HepG2 (cell line): Measurements from ENCODE around the gene ZNF174. TPM values are rescaled to one million over a fixed set of nuclear protein-coding genes. Genes with fewer than 3 reads are reported as not detected.

Experiments used
- ARID4A ChIP-seq: sonication (generic); formaldehyde crosslinking; IDR thresholded peaks from 2 replicates; pipeline ENCODE4 v1.5.0; 2020; ENCODE audit warnings: mild to moderate bottlenecking, missing genetic modification reagents, borderline replicate concordance
- BRCA1 ChIP-seq: sonication (generic); formaldehyde crosslinking; IDR thresholded peaks from 2 replicates; pipeline ENCODE4 v1.4.0; 2020; ENCODE audit warnings: missing genetic modification reagents
- CBX2 ChIP-seq, 2 experiments: fragments of 200-600 bp in 1 of 2; sonication (generic); formaldehyde crosslinking in 1 of 2; IDR thresholded peaks; 2 replicates each; pipeline versions ENCODE4 v1.7.0 to v1.8.1; 2018 to 2022; ENCODE audit warnings: low read depth in 2 of 2, low read length in 1 of 2, mild to moderate bottlenecking in 1 of 2, missing genetic modification reagents in 1 of 2
- CHCHD3 ChIP-seq: sonication (generic); formaldehyde crosslinking; IDR thresholded peaks from 2 replicates; pipeline ENCODE4 v1.8.0; 2022; ENCODE audit warnings: mild to moderate bottlenecking, missing genetic modification reagents, moderate library complexity
- ELF3 ChIP-seq: IDR thresholded peaks from 2 replicates; pipeline ENCODE4 v1.6.1; 2016; ENCODE audit warnings: missing genetic modification reagents, missing compliant biosample characterization
- IKZF4 ChIP-seq: sonication (generic); formaldehyde crosslinking; IDR thresholded peaks from 2 replicates; pipeline ENCODE4 v1.5.1; 2020; ENCODE audit warnings: borderline replicate concordance, mild to moderate bottlenecking, low read depth, missing genetic modification reagents; ENCODE audit errors: not compliant biosample characterization
- NFE2 ChIP-seq: sonication (generic); formaldehyde crosslinking; IDR thresholded peaks from 2 replicates; pipeline ENCODE4 v1.4.0; 2020; ENCODE audit warnings: missing genetic modification reagents
- PAXIP1 ChIP-seq: sonication (generic); formaldehyde crosslinking; conservative IDR thresholded peaks from 2 replicates; pipeline ENCODE4 v1.4.0; 2020; ENCODE audit warnings: mild to moderate bottlenecking, missing genetic modification reagents, moderate library complexity
- SMARCE1 ChIP-seq: fragments of 450-650 bp; IDR thresholded peaks from 2 replicates; pipeline ENCODE4 v1.6.1; 2017; ENCODE audit warnings: borderline replicate concordance
- ZFX ChIP-seq: sonication (generic); formaldehyde crosslinking; IDR thresholded peaks from 2 replicates; pipeline ENCODE4 v1.4.0; 2020; ENCODE audit warnings: mild to moderate bottlenecking, low read depth, missing genetic modification reagents, moderate library complexity
- ZNF446 ChIP-seq: sonication (generic); formaldehyde crosslinking; IDR thresholded peaks from 2 replicates; pipeline ENCODE4 v1.5.0; 2020; ENCODE audit warnings: mild to moderate bottlenecking, missing genetic modification reagents
- ZNF512B ChIP-seq: sonication (generic); formaldehyde crosslinking; IDR thresholded peaks from 2 replicates; pipeline ENCODE4 v1.5.1; 2020; ENCODE audit warnings: missing genetic modification reagents, mild to moderate bottlenecking, borderline replicate concordance
- ZNF552 ChIP-seq: sonication (generic); formaldehyde crosslinking; IDR thresholded peaks from 2 replicates; pipeline ENCODE4 v1.9.0; 2022; ENCODE audit warnings: missing genetic modification reagents, mild to moderate bottlenecking, borderline replicate concordance
- ZNF562 ChIP-seq: sonication (generic); formaldehyde crosslinking; IDR thresholded peaks from 2 replicates; pipeline ENCODE4 v1.8.0; 2022; ENCODE audit warnings: missing genetic modification reagents, borderline replicate concordance
- polyA plus RNA-seq, 8 experiments: library from polyadenylated mRNA; depleted of rRNA in 3 of 8; stranded (reverse) in 7 of 8; unstranded in 1 of 8; fragments of >200 nt; fragmentation: Illumina TruSeq in 4 of 8; extraction: Trizol in 4 of 8; gene quantifications; 2 replicates each; pipeline versions ENCODE4 v1.2.1 to v1.2.3, GENCODE V29; 2011 to 2016; ENCODE audit warnings: low read depth in 4 of 8, missing spikeins in 1 of 8, mixed read lengths in 1 of 8; ENCODE audit not compliant: insufficient read depth in 1 of 8
- total RNA-seq, 5 experiments: library from RNA; depleted of rRNA; stranded (reverse); fragments of >200 nt; fragmentation: Illumina TruSeq; extraction: Trizol; gene quantifications; 2 replicates each; pipeline ENCODE4 v1.2.3, GENCODE V29; 2016; ENCODE audit warnings: low read depth in 1 of 5

The ZNF174 gene
- total and polyA plus RNA-seq, 2 of the 13 experiments (the other 11 are each of a cell fraction or from before 2014, with no cell fraction given): 8.3 to 10.6 TPM

GRCh38 chr16:3400779-3401688 is at the start of gene ZNF174, which contains the start of gene ZSCAN32 (continued):
- TF ChIP-seq IKZF4 (peak; percentile 29), ELF3 (CRISPR knock-in tag) (peak; percentile 70), ARID4A (peak; percentile 97), ZNF552 (CRISPR knock-in tag) (peak; percentile 38), ZNF562 (CRISPR knock-in tag) (peak; percentile 46; the same call in 1 of the 2 replicates), CBX2 (IDR thresholded peaks at IDR 0.05; ENCODE audit: low read depth, low read length) (no peak), CBX2 (CRISPR knock-in tag; IDR thresholded peaks at IDR 0.05; ENCODE audit: low read depth) (no peak), SMARCE1 (no peak), ZNF446 (CRISPR knock-in tag) (peak; percentile 89), CHCHD3 (CRISPR knock-in tag) (0 out of 2 replicates have a peak, but pooled peaks have one; percentile 76), ZNF512B (no peak), BRCA1 (CRISPR knock-in tag) (no peak), NFE2 (CRISPR knock-in tag) (no peak), ZFX (CRISPR knock-in tag) (peak; percentile 96), PAXIP1 (CRISPR knock-in tag) (peak; percentile 60)
